ENCODE data around the gene HIP1. TPM values are rescaled to one million over a fixed set of nuclear protein-coding genes. Genes with fewer than 3 reads are reported as not detected.

Gene HIP1
- total and polyA plus RNA-seq, 12 donors = 7.0 to 32.4 (median 23.4) TPM

DNA sequence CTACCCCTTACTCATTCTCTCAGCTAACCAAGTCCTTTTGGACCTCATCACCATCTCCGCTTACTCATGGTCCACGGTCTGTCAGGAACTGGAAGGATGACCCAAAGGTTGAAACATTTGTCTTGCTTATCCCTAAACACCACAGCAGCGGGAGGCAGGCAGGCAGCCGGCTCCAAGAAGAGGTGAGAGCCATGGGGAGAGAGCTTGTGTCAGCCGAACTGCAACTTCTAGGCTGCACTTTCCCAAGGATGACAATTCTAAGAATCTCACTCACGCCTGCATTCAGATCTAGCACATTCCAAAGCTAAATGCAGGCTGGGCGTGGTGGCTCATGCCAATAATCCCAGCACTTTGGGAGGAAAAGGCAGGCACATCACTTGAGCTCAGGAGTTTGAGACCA lies 160.7 kb downstream of the HIP1 start:
- peaks cover 0 to 94% (median 25%) of the 10 kb centered on the region in 9 donors for H3K36me3 ChIP-seq
- no peaks in the 10 kb centered on the region for H3K27me3 ChIP-seq
- no peaks in the 10 kb centered on the region for H3K9me3 ChIP-seq
- 89 to 92% methylated on average over 7 of the region's 7 CpGs for WGBS, 2 donors
- H3K4me1 ChIP-seq = no peaks in the 10 kb centered on the region
- no peak overlapping the region for H3K4me3 ChIP-seq
- TF ChIP-seq CTCF (IDR thresholded peaks at IDR 0.05) = no peak
- no peak overlapping the region for H3K27ac ChIP-seq
- DNase-seq (no peak), ATAC-seq (no peak)
- intact Hi-C loops (cut with DNase I) = no loop called here

GRCh38 chr7:75575488-75576121 lies 163.1 kb downstream of the HIP1 start:
- TF ChIP-seq CTCF (IDR thresholded peaks at IDR 0.05) = no peak
- no peaks in the 10 kb centered on the region for H3K9me3 ChIP-seq
- H3K4me3 ChIP-seq = no peak overlapping the region
- peaks cover 0 to 94% (median 22%) of the 10 kb centered on the region in 9 donors for H3K36me3 ChIP-seq
- H3K27ac ChIP-seq = no peak overlapping the region
- ATAC-seq (no peak), DNase-seq (no peak)
- H3K27me3 ChIP-seq = no peaks in the 10 kb centered on the region
- 91 to 93% methylated on average over 13 of the region's 13 CpGs for WGBS, 2 donors
- no peaks in the 10 kb centered on the region for H3K4me1 ChIP-seq
- intact Hi-C loops (cut with DNase I) = no loop called here

DNA sequence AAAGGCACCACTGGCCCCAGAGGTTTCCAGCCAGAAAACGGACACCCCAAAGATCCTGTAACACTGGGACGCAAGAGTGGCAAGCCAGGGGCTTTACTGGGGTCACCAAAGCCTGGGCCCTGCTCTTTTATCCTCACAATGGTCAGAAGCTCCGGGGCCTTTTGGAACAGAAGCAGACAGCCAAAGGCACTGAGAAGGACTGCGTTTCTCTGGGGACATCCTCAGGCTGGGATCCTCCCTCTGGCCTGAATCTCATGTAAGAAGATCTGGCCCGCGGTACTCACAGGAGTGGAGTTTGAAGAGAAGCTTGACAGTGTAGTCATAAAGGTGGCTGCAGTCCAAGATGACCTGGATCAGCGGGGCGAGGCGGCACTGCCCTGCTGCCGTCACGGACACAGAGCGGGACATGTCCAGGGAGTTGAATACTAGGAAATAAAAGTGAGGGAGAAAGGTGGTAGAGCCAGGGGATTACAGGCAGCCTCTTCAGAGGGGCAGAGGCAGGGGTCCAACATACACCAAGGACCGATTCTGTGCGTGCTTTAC lies 165.2 kb downstream of the HIP1 start:
- no peak overlapping the region for H3K4me3 ChIP-seq
- no peak overlapping the region for H3K27ac ChIP-seq
- H3K27me3 ChIP-seq = no peaks in the 10 kb centered on the region
- peaks cover 0 to 94% (median 14%) of the 10 kb centered on the region in 9 donors for H3K36me3 ChIP-seq
- DNase-seq (no peak), ATAC-seq (no peak)
- intact Hi-C loops (cut with DNase I) = no loop called here
- TF ChIP-seq CTCF (IDR thresholded peaks at IDR 0.05) = no peak
- peaks cover 0 to 14% (median 0%) of the 10 kb centered on the region in 9 donors for H3K4me1 ChIP-seq
- 92 to 94% methylated on average over 14 of the region's 14 CpGs for WGBS, 2 donors
- no peaks in the 10 kb centered on the region for H3K9me3 ChIP-seq

DNA sequence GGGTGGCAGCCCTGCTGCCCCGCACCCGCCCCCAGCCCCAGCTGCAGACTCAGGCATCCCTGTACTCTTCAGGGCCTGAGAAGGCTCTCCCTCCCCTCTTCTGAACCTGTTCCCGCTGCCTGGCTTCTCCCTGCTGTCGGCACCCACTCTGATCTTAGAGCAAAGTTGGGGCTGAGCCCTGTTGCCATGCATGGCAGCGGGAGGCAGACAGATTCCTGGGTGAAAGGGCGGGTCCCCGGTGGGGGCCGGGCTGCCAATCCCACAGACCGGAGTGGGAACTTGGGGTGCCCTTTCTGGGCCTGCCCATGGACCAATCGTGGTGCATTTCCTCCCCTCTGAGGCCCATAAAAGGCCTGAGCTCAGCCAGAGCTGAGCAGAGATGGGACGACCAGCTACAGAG lies 165.9 kb downstream of the HIP1 start:
- Histone ChIP-seq H3K27ac (no peak overlapping the region), H3K4me1 (peaks cover 0 to 14% (median 0%) of the 10 kb centered on the region in 9 donors), H3K4me3 (no peak overlapping the region), H3K27me3 (no peaks in the 10 kb centered on the region), H3K9me3 (no peaks in the 10 kb centered on the region), H3K36me3 (peaks cover 0 to 94% (median 15%) of the 10 kb centered on the region in 9 donors)
- WGBS, 2 donors = 83 to 87% methylated on average over 11 of the region's 11 CpGs
- DNase-seq (no peak), ATAC-seq (no peak)
- no peak for TF ChIP-seq CTCF (IDR thresholded peaks at IDR 0.05)
- intact Hi-C loops (cut with DNase I) = no loop called here
